Peyer's patch (tissue), 4 donors: ENCODE results near the gene EYA3.

Experiments used
- POLR2A ChIP-seq, 2 donors: fragments of 450-650 bp; IDR thresholded peaks; one replicate each; pipeline ENCODE4 v1.5.1; 2017; ENCODE audit warnings: antibody characterized with exemption in 2 of 2, mild to moderate bottlenecking in 2 of 2, moderate library complexity in 2 of 2
- TF ChIP-seq, protein P1 (sequence below), 6 experiments: fragments of 450-650 bp in 4 of 6; fragments of 200-600 bp in 2 of 6; sonication (generic) in 1 of 6; IDR thresholded peaks; one replicate each; pipeline ENCODE4 v1.5.1; 2017 to 2019; ENCODE audit warnings: antibody characterized with exemption in 6 of 6, mild to moderate bottlenecking in 3 of 6, moderate library complexity in 1 of 6

DNA sequence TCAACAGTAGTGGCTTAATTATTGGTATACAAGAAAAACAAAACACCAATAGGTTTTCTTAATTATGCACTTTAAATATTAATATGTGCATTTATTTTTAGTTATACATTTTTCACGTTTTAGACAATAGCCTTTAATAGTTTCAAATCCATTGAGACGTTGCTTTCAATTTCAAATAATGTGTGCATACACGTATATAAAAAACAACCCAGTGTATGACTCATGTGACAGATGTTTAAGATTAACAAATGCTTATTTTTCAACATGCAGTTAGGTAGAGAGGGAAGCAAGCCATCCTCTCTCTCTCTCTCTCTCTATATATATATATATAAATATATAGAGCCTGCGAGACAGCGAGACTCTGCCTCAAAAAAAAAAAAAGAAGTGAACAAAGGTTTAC lies 24.3 kb downstream of the EYA3 start:
- TF ChIP-seq, protein P1, sequence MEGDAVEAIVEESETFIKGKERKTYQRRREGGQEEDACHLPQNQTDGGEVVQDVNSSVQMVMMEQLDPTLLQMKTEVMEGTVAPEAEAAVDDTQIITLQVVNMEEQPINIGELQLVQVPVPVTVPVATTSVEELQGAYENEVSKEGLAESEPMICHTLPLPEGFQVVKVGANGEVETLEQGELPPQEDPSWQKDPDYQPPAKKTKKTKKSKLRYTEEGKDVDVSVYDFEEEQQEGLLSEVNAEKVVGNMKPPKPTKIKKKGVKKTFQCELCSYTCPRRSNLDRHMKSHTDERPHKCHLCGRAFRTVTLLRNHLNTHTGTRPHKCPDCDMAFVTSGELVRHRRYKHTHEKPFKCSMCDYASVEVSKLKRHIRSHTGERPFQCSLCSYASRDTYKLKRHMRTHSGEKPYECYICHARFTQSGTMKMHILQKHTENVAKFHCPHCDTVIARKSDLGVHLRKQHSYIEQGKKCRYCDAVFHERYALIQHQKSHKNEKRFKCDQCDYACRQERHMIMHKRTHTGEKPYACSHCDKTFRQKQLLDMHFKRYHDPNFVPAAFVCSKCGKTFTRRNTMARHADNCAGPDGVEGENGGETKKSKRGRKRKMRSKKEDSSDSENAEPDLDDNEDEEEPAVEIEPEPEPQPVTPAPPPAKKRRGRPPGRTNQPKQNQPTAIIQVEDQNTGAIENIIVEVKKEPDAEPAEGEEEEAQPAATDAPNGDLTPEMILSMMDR (IDR thresholded peaks at IDR 0.05): no peak
- TF ChIP-seq POLR2A (IDR thresholded peaks at IDR 0.05): no peak
